Stomach (tissue), 4 donors: ENCODE results near the gene MGME1.

Source experiments
- CTCF ChIP-seq, 7 experiments: fragments of 450-650 bp in 4 of 7; fragments of 200-600 bp in 3 of 7; sonication (generic) in 3 of 7; IDR thresholded peaks; one replicate each; pipeline ENCODE4 v1.5.1; 2016 to 2019; ENCODE audit warnings: antibody characterized with exemption in 7 of 7, control low read depth in 2 of 7, mild to moderate bottlenecking in 1 of 7
- EP300 ChIP-seq: sonication (generic); formaldehyde crosslinking; IDR thresholded peaks from one replicate; pipeline ENCODE4 v1.6.1; 2017; ENCODE audit warnings: antibody characterized with exemption
- POLR2A ChIP-seq, 4 donors: fragments of 450-650 bp; IDR thresholded peaks; one replicate each; pipeline ENCODE4 v1.6.1; 2016; ENCODE audit warnings: antibody characterized with exemption in 4 of 4, control low read depth in 2 of 4, mild to moderate bottlenecking in 1 of 4, moderate library complexity in 1 of 4

- TF ChIP-seq CTCF (IDR thresholded peaks at IDR 0.05) (no peak), POLR2A (IDR thresholded peaks at IDR 0.05) (no peak), EP300 (no peak)
Observed at GRCh38 chr20:17934141-17934862, 34.5 kb upstream of the MGME1 start.
